ENCODE measurements around the gene UBTD2. TPM values are rescaled to one million over a fixed set of nuclear protein-coding genes. Genes with fewer than 3 reads are reported as not detected.

The UBTD2 gene
- total and polyA plus RNA-seq, 9 of the 15 experiments (the other 6 are each of a cell fraction or from before 2014, with no cell fraction given) = 0.01 to 0.46 (median 0.15) TPM; not detected in 1

DNA sequence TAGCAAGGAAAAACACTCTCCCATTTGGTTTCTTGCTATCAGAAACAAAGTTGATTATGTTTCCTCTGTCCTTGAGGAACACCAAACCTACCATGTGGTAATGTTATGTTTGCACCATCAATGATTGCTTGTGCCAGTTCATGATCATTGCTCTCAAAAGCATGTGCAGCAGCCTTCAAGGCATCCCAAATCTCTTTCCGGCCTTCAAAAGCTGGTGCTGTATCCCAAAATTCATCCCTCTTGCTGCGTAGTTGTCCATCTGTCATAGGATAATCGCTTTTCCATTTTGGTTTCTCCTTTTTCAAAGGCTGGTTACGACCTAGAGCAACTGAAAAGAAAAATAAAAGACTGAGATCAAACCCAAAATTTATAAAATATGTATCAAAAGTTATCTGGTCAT lies 49.5 kb downstream of the UBTD2 start:
- H3K27ac ChIP-seq (ENCODE audit: extremely low read depth, low read depth, low read length) = no peak overlapping the region
- H3K9ac ChIP-seq (ENCODE audit: insufficient read depth in 1 of 2, low read depth in 2 of 2, low read length in 2 of 2) = no peak overlapping the region
- no peaks in the 10 kb centered on the region for H3K36me3 ChIP-seq (ENCODE audit: control insufficient read depth, insufficient read depth, low read length)
- no peaks in the 10 kb centered on the region for H3K9me3 ChIP-seq (replicated peaks; ENCODE audit: control insufficient read depth, insufficient read depth, low read depth, low read length)
- H3K4me1 ChIP-seq (replicated peaks in 1 of 2; ENCODE audit: control insufficient read depth in 2 of 2, insufficient read depth in 2 of 2, low read length in 2 of 2) = no peaks in the 10 kb centered on the region
- ATAC-seq (no peak), FAIRE-seq (no peak), DNase-seq (ENCODE audit: extremely low read depth in 1 of 4, low spot score in 3 of 4) (no peak)
- CTCF ChIA-PET (ENCODE audit: low intra/inter-chr PET ratio) = no interaction called here
- POLR2A ChIA-PET = interaction anchor here (0.6 kb wide), 1 partner anchor 126 kb away, joined by 3 read pairs; no protein-coding TSS in a partner anchor
- no peaks in the 10 kb centered on the region for H4K20me1 ChIP-seq (replicated peaks; ENCODE audit: control insufficient read depth, insufficient read depth, low read length)
- H3K27me3 ChIP-seq (ENCODE audit: control insufficient read depth in 2 of 2, insufficient read depth in 2 of 2, low read length in 2 of 2) = peaks cover 10% of the 10 kb centered on the region in 2 experiments; a peak in 4 of 5 replicates
- no peak overlapping the region for H3K4me2 ChIP-seq (ENCODE audit: insufficient read depth, low read length)
- TF ChIP-seq ZNF224 (CRISPR knock-in tag; IDR thresholded peaks at IDR 0.05) = no peak
- in situ Hi-C loops (cut with MboI) = no loop called here
- WGBS (ENCODE audit: insufficient coverage, low coverage, missing lambda C conversion rate) = 0% methylated on average over 4 of the region's 4 CpGs
- intact Hi-C loops (cut with micrococcal nuclease) = no loop called here
- no TSS peak for BruUV-seq (replicated peaks)
- H3K4me3 ChIP-seq = no peak overlapping the region
- H3K9me1 ChIP-seq (ENCODE audit: control insufficient read depth, insufficient read depth, low read length) = no peaks in the 10 kb centered on the region
- H3K79me2 ChIP-seq (ENCODE audit: control insufficient read depth, insufficient read depth, low read length) = no peaks in the 10 kb centered on the region
- no peak overlapping the region for H2AFZ ChIP-seq (ENCODE audit: low read depth, low read length)

GRCh38 chr5:172229904-172230303 lies 53.7 kb downstream of the UBTD2 start:
- in situ Hi-C loops (cut with MboI) = no loop called here
- H2AFZ ChIP-seq (ENCODE audit: low read depth, low read length) = no peak overlapping the region
- no peak overlapping the region for H3K9ac ChIP-seq (ENCODE audit: insufficient read depth in 1 of 2, low read depth in 2 of 2, low read length in 2 of 2)
- H3K27me3 ChIP-seq (ENCODE audit: control insufficient read depth in 2 of 2, insufficient read depth in 2 of 2, low read length in 2 of 2) = peaks cover 6 to 12% of the 10 kb centered on the region in 2 experiments; a peak in 3 of 5 replicates
- no peaks in the 10 kb centered on the region for H3K9me3 ChIP-seq (replicated peaks; ENCODE audit: control insufficient read depth, insufficient read depth, low read depth, low read length)
- ChIA-PET POLR2A (no interaction called here), CTCF (ENCODE audit: low intra/inter-chr PET ratio) (no interaction called here)
- DNase-seq (ENCODE audit: extremely low read depth in 1 of 4, low spot score in 3 of 4) (no peak), ATAC-seq (no peak), FAIRE-seq (no peak)
- no peaks in the 10 kb centered on the region for H3K4me1 ChIP-seq (replicated peaks in 1 of 2; ENCODE audit: control insufficient read depth in 2 of 2, insufficient read depth in 2 of 2, low read length in 2 of 2)
- intact Hi-C loops (cut with micrococcal nuclease) = no loop called here
- no peaks in the 10 kb centered on the region for H3K9me1 ChIP-seq (ENCODE audit: control insufficient read depth, insufficient read depth, low read length)
- H3K27ac ChIP-seq (ENCODE audit: extremely low read depth, low read depth, low read length) = no peak overlapping the region
- WGBS (ENCODE audit: insufficient coverage, low coverage, missing lambda C conversion rate) = 0% methylated on average over 1 of the region's 1 CpG
- no peaks in the 10 kb centered on the region for H3K36me3 ChIP-seq (ENCODE audit: control insufficient read depth, insufficient read depth, low read length)
- H3K79me2 ChIP-seq (ENCODE audit: control insufficient read depth, insufficient read depth, low read length) = no peaks in the 10 kb centered on the region
- no peaks in the 10 kb centered on the region; the same call in 1 of the 2 replicates for H4K20me1 ChIP-seq (replicated peaks; ENCODE audit: control insufficient read depth, insufficient read depth, low read length)
- H3K4me2 ChIP-seq (ENCODE audit: insufficient read depth, low read length) = no peak overlapping the region
- BruUV-seq (replicated peaks) = no TSS peak
- H3K4me3 ChIP-seq = no peak overlapping the region
- TF ChIP-seq NEUROD1 (IDR thresholded peaks at IDR 0.05; ENCODE audit: borderline replicate concordance, low read depth, low read length, partially characterized antibody) = no peak
- TF ChIP-seq ZNF23 (CRISPR knock-in tag; IDR thresholded peaks at IDR 0.05) = no peak
- no peak for TF ChIP-seq MNT (conservative IDR thresholded peaks at IDR 0.05)
- no peak for TF ChIP-seq SUPT5H (IDR thresholded peaks at IDR 0.05)
- TF ChIP-seq POLR3A (IDR thresholded peaks at IDR 0.05; ENCODE audit: borderline replicate concordance, extremely low read depth, insufficient read depth, insufficient read length) = no peak
- TF ChIP-seq ZKSCAN1 (IDR thresholded peaks at IDR 0.05; ENCODE audit: low read depth, low read length) = no peak
- TF ChIP-seq KAT7 (CRISPR knock-in tag; IDR thresholded peaks at IDR 0.05; ENCODE audit: borderline replicate concordance) = no peak
- no peak for TF ChIP-seq HDAC6 (IDR thresholded peaks at IDR 0.05; ENCODE audit: low read depth, low read length)
- TF ChIP-seq GTF2E2 (tag; IDR thresholded peaks at IDR 0.05) = no peak
- no peak for TF ChIP-seq NFXL1 (CRISPR knock-in tag; IDR thresholded peaks at IDR 0.05)
- no peak for TF ChIP-seq LEF1 (IDR thresholded peaks at IDR 0.05)
- TF ChIP-seq KDM1A (IDR thresholded peaks at IDR 0.05) = no peak
- TF ChIP-seq TFAM (CRISPR knock-in tag; conservative IDR thresholded peaks at IDR 0.05) = no peak
- TF ChIP-seq FOXJ3 (CRISPR knock-in tag; IDR thresholded peaks at IDR 0.05) = no peak
- TF ChIP-seq ZNF707 (CRISPR knock-in tag; conservative IDR thresholded peaks at IDR 0.05) = no peak
- no peak for TF ChIP-seq FOSL1 (tag; conservative IDR thresholded peaks at IDR 0.05)
